Activated B cell treated with CpG ODN at 0.5 μM for 24 hours (primary cell): ENCODE data around the gene ZMYND19. TPM values are rescaled to one million over a fixed set of nuclear protein-coding genes. Genes with fewer than 3 reads are reported as not detected.

Source experiments
- ATAC-seq: fragments of 200-7000 bp; cut with Tn5 transposase; one replicate; pipeline ENCODE4 v1.10.0; 2021; ENCODE audit warnings: low read depth, mild to moderate bottlenecking, moderate library complexity
- CTCF ChIA-PET: fragments of 350-600 bp; sonication (Branson Sonifier 250); formaldehyde crosslinking; loops from one replicate; lab custom pipeline; 2021; ENCODE audit warnings: antibody characterized with exemption; lab: Charles Lee
- POLR2A ChIA-PET: fragments of 350-600 bp; sonication (Branson Sonifier 250); formaldehyde crosslinking; loops from one replicate; lab custom pipeline; 2021; ENCODE audit warnings: antibody characterized with exemption; lab: Charles Lee
- DNase-seq: peaks from one replicate; pipeline ENCODE4 v3.0.0; 2022
- H3K27ac Mint-ChIP-seq: one replicate; pipeline ENCODE4 v1.8.0; 2020; ENCODE audit warnings: mixed read lengths
- H3K27me3 Mint-ChIP-seq: one replicate; pipeline ENCODE4 v1.8.0; 2021; ENCODE audit warnings: mixed read lengths
- H3K36me3 Mint-ChIP-seq: one replicate; pipeline ENCODE4 v1.8.0; 2021; ENCODE audit warnings: low read depth, mixed read lengths
- H3K4me1 Mint-ChIP-seq: one replicate; pipeline ENCODE4 v1.8.0; 2021; ENCODE audit warnings: mixed read lengths
- H3K4me3 Mint-ChIP-seq: one replicate; pipeline ENCODE4 v1.8.0; 2020; ENCODE audit warnings: mild to moderate bottlenecking, mixed read lengths
- H3K9me3 Mint-ChIP-seq: one replicate; pipeline ENCODE4 v1.8.0; 2020; ENCODE audit warnings: mixed read lengths
- intact Hi-C: fragments of 100-400 bp; cut with micrococcal nuclease; formaldehyde crosslinking; loops from one replicate; pipeline ENCODE4 v1.15.1; 2024
- total RNA-seq: library from RNA; stranded (reverse); gene quantifications from 2 replicates; pipeline ENCODE4 v1.2.3, GENCODE V29; 2022
- TF ChIP-seq, protein P1 (sequence below): fragments of 200-600 bp; IDR thresholded peaks from one replicate; pipeline ENCODE4 v1.8.0; 2022; ENCODE audit warnings: antibody characterized with exemption, mild to moderate bottlenecking

The ZMYND19 gene
- total RNA-seq, 1 donor from 2014 or later = 21.9 TPM

DNA sequence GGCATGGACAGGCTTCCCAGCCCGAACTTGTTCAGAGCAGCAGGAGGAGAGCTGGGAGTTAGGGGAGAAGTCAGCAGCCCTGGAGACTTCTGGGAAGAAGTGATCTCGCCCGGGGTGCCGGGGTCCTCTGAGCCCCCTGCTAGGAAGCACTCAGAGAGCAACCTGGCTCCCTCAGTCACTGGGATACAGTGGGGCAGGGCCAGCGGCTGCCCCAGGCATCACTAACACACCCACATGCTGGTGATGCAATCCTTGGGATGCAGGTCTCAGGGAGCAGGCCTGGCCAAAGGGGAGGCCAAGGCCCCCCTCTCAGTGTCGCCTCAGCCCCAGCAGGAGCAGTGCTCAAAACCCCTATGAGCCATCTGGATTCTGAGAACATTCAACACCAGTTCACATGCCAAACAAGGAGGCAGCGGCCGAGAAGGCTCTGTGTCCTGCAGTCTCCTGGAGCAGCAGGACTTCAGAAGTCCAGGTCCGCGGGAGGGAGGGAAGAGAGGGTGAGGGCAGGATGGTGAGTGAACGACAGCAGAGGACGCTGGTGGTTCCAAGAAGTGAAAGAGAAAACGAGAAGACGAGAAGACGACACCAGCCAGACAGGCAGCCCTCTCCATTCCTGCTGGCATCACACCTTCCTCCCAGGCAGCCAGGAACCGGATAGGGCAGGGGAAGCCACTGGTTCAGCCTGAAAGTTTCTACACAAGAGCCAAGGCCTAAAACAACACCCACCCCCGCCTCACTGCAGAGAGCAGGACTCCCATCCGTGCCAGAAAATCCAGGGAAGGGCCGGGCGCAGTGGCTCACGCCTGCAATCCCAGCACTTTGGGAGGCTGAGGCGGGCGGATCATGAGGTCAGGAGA, 42.4 kb downstream of the ZMYND19 start:
- TF ChIP-seq, protein P1, sequence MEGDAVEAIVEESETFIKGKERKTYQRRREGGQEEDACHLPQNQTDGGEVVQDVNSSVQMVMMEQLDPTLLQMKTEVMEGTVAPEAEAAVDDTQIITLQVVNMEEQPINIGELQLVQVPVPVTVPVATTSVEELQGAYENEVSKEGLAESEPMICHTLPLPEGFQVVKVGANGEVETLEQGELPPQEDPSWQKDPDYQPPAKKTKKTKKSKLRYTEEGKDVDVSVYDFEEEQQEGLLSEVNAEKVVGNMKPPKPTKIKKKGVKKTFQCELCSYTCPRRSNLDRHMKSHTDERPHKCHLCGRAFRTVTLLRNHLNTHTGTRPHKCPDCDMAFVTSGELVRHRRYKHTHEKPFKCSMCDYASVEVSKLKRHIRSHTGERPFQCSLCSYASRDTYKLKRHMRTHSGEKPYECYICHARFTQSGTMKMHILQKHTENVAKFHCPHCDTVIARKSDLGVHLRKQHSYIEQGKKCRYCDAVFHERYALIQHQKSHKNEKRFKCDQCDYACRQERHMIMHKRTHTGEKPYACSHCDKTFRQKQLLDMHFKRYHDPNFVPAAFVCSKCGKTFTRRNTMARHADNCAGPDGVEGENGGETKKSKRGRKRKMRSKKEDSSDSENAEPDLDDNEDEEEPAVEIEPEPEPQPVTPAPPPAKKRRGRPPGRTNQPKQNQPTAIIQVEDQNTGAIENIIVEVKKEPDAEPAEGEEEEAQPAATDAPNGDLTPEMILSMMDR = no peak
- Mint-ChIP-seq H3K27me3 (no peaks in the 10 kb centered on the region), H3K36me3 (peaks cover 7% of the 10 kb centered on the region), H3K9me3 (no peaks in the 10 kb centered on the region), H3K27ac (peak overlapping the region; percentile 18), H3K4me1 (peaks cover 47% of the 10 kb centered on the region), H3K4me3 (no peak overlapping the region)
- ChIA-PET CTCF (no interaction called here), POLR2A (no interaction called here)
- DNase-seq = no peak
- ATAC-seq = no peak
- intact Hi-C loops = no loop called here

DNA sequence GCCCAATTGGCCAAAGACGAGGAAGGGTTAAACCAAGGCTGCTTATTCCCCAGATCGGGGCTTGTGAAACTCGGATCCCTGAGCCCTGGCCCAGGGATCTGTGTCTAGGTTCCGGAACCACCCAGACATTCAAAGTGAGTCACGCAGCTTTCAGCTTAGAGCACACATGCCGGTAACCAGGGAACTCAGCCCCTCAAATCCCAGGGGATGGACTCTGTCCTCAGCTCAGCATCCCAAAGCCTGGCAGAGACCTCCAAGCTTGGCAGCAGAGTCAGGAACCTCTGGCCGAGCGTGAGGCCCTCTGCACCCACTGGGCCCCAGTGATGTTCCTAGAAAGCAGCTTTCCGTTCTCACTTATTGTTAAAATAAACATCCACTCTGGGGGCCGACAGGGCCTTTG, 45.2 kb downstream of the ZMYND19 start:
- TF ChIP-seq, protein P1 = no peak
- H3K4me3 Mint-ChIP-seq = no peak overlapping the region

DNA sequence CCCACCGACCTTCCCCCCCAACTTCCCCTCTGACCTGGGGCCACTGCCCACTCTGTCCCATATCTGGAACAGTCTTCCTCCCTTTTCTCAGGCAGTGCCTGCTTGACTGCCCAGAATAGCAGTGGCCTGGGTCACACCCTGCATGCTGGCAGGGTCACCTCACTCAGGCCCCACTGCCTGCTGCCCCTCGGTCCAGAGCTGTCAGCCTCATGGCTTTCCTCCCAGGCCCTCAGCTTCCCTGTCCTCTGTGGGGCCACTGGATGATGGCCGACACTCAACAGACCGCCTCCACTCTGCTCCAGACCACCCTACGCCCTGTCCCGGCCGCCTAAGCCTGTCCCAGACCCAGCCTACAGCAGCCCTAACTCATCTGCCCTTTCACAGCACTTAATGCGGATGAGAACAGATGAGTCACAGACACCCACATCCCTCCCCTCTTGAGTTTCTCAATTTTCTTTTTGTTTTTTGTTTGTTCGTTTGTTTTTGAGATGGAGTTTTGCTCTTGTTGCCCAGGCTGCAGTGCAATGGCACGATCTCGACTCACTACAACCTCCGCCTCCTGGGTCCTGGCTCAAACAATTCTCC, 46.0 kb downstream of the ZMYND19 start:
- TF ChIP-seq, protein P1 = no peak
- POLR2A ChIA-PET = no interaction called here
- intact Hi-C loops = no loop called here
- DNase-seq = no peak
- H3K4me1 Mint-ChIP-seq = peaks cover 30% of the 10 kb centered on the region
- H3K27me3 Mint-ChIP-seq = no peaks in the 10 kb centered on the region
- no peak overlapping the region for H3K4me3 Mint-ChIP-seq
- no peaks in the 10 kb centered on the region for H3K9me3 Mint-ChIP-seq
- no peak overlapping the region for H3K27ac Mint-ChIP-seq
- no peak for ATAC-seq
- peaks cover 13% of the 10 kb centered on the region for H3K36me3 Mint-ChIP-seq
- CTCF ChIA-PET = no interaction called here

More for the DNA sequence above, 45.2 kb downstream of the ZMYND19 start:
- H3K27ac Mint-ChIP-seq = no peak overlapping the region
- H3K36me3 Mint-ChIP-seq = peaks cover 11% of the 10 kb centered on the region
- DNase-seq = no peak
- no peak for ATAC-seq
- peaks cover 39% of the 10 kb centered on the region for H3K4me1 Mint-ChIP-seq
- H3K27me3 Mint-ChIP-seq = no peaks in the 10 kb centered on the region
- ChIA-PET POLR2A (no interaction called here), CTCF (no interaction called here)
- intact Hi-C loops = no loop called here
- no peaks in the 10 kb centered on the region for H3K9me3 Mint-ChIP-seq

DNA sequence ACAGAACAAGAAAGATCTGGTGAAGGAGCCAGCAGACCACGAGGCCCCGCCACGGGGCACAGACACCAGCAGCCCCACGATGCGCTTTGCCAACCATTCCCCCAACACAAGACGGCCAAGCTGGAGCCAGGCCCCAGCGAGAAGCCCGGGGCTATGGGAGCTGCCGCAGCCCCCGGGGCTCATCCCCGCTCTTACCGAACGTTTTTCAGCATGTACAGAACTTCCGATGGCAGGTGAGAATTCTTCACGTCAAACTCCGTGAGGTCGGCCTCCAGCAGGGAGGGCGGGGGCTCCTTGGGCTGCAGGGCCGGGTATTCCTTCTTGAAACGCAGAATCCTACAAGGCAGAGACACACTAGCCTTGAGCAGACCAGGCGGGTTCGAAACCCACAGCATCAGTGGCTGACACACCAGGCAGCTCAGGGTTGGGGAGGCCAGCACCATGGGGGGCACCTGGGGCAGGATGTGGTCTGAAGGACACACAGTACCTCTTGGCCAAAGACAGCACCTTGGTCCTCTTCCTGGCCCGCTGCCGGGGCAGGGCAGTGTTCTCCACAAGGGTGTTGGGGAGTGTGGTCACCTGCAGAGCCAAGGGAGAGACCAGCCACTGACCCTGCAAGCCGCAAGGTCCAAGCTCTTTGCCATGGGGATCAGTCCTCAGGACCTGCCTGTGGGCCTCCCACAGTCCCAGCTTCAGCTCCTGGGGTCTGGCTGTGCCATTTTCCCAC, 46.9 kb downstream of the ZMYND19 start:
- no peak overlapping the region for H3K27ac Mint-ChIP-seq
- H3K4me3 Mint-ChIP-seq = no peak overlapping the region
- H3K4me1 Mint-ChIP-seq = peaks cover 22% of the 10 kb centered on the region
- ChIA-PET POLR2A (no interaction called here), CTCF (no interaction called here)
- no peaks in the 10 kb centered on the region for H3K27me3 Mint-ChIP-seq
- DNase-seq (no peak), ATAC-seq (no peak)
- no peaks in the 10 kb centered on the region for H3K9me3 Mint-ChIP-seq
- intact Hi-C loops = no loop called here
- H3K36me3 Mint-ChIP-seq = peaks cover 13% of the 10 kb centered on the region
- TF ChIP-seq, protein P1 = no peak

DNA sequence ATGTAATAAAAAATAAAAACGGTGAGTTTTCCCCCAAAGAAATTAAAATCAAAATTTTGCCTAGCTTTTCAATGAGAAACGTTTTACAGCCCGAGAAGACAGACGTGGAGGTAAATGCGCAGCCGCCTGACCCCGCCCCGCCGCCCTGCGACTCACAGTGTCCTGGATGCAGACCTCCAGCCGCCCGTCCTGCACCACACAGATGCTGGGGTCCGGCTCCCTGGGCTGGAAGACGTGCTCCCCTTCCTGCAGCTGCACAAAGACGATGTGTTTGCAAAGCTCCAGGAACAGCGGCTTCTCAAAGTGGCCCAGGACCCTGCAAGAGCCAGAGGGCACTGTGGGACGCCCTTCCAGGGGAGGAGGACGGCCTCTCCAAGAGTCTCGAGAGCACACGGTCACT, 47.8 kb downstream of the ZMYND19 start:
- POLR2A ChIA-PET = no interaction called here
- Mint-ChIP-seq H3K27me3 (no peaks in the 10 kb centered on the region), H3K4me1 (peaks cover 18% of the 10 kb centered on the region), H3K36me3 (peaks cover 14% of the 10 kb centered on the region), H3K27ac (no peak overlapping the region), H3K4me3 (no peak overlapping the region), H3K9me3 (no peaks in the 10 kb centered on the region)
- no peak for ATAC-seq
- CTCF ChIA-PET = no interaction called here
- TF ChIP-seq, protein P1 = no peak
- no peak for DNase-seq
- intact Hi-C loops = no loop called here
